ENCODE measurements around the gene FGB.

FGB gene

DNA sequence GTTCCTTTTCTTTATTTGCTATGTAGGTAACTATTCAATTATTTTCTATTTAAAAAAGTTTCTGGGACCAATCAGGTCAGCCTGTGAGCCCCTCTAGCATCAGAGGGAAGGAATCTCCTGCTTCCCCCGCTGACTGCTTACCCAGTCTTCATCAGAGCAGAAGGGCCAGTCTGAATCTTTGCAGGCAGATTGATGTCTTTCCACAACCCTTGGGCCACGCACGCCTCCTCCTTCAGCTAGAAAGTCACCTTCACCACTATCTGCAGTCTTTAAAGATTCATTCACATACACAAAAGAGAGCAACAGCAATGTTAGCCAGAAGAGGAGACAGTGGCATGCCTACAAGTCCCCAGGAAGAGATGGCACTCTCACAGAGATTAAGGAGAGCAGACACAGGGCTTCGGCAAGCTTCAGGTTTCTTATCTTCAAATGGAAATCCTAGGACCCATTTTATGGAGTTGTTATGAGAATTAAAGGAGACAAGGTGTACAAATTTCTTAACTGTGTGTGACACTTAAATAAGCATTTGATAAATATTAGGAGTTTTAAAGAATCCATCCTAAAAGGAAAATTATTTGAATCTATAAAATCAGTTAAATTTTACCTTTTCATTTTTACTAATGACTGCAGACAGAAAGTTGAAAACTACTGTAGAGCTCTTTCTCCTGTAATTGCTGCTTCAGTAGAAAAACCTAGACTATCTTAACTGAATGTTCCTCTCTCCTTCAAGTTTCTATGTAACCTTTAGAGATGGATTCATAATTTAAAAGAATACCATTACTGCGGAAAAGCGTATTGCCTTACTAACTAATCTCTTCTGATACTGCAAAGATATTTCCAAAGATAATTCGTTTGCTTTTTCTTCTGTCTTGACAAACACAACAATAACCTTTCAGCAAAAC lies 26.7 kb downstream of the FGB start:
- Histone ChIP-seq H3K36me3 (replicated peaks; ENCODE audit: insufficient read depth, low read length) (no peaks in the 10 kb centered on the region), H3K79me2 (ENCODE audit: low read length) (no peaks in the 10 kb centered on the region), H3K27ac (ENCODE audit: low read length) (no peak overlapping the region), H3K9me2 (replicated peaks; ENCODE audit: insufficient read depth, low read length) (no peaks in the 10 kb centered on the region), H3F3A (ENCODE audit: insufficient read depth, low read length) (no peaks in the 10 kb centered on the region), H3K4me3 (ENCODE audit: low read length) (no peak overlapping the region), H3K27me3 (replicated peaks; ENCODE audit: insufficient read depth, low read length) (no peaks in the 10 kb centered on the region), H4K20me1 (ENCODE audit: insufficient read depth, low read length) (no peaks in the 10 kb centered on the region), H3K9ac (ENCODE audit: low read length) (no peak overlapping the region), H3K4me1 (ENCODE audit: low read length) (no peaks in the 10 kb centered on the region), H2AFZ (ENCODE audit: low read length) (no peak overlapping the region), H3K4me2 (ENCODE audit: low read depth, low read length) (no peak overlapping the region), H3K9me3 (replicated peaks; ENCODE audit: insufficient read depth, low read length) (no peaks in the 10 kb centered on the region)
- DNase-seq: no peak
- TF ChIP-seq EZH2phosphoT487 (IDR thresholded peaks at IDR 0.05; ENCODE audit: low read length) (no peak), EZH2 (optimal IDR thresholded peaks at IDR 0.05; ENCODE audit: low read depth, low read length) (no peak)
- TF ChIP-seq, protein P1, sequence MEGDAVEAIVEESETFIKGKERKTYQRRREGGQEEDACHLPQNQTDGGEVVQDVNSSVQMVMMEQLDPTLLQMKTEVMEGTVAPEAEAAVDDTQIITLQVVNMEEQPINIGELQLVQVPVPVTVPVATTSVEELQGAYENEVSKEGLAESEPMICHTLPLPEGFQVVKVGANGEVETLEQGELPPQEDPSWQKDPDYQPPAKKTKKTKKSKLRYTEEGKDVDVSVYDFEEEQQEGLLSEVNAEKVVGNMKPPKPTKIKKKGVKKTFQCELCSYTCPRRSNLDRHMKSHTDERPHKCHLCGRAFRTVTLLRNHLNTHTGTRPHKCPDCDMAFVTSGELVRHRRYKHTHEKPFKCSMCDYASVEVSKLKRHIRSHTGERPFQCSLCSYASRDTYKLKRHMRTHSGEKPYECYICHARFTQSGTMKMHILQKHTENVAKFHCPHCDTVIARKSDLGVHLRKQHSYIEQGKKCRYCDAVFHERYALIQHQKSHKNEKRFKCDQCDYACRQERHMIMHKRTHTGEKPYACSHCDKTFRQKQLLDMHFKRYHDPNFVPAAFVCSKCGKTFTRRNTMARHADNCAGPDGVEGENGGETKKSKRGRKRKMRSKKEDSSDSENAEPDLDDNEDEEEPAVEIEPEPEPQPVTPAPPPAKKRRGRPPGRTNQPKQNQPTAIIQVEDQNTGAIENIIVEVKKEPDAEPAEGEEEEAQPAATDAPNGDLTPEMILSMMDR (IDR thresholded peaks at IDR 0.05; ENCODE audit: low read length): no peak

DNA sequence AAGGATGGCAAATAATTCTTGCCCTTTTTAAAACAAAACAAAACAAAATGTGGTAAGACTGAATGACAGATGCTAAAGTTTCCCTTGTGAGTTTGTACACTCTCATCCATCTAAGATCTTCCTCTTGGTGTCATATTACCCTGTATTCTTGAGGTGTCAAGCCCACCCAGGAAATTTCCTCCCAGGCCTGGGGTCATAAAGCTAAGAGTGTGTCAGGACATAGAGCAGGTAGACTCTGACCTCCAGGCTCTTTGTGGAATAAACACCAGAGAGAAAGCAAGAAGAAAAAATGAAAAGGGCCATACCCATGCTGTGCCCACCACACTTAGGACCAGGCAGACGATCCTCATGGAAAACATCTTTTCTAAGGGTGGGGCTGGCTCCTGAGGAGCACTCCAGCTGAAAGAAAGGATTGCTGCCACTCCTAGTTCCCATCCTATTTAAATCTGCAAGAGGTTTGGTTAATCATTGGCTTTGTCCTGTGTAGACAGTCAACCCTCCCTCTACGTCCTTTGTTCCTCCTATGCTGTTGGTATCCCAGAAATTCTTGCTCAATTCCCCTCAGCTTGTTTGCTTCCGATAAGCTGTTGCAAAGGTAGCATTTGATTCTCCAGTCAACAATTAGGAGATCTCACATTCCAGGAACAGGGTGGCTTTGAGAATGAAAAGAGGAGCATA lies 27.7 kb downstream of the FGB start, which contains the start of gene FGA:
FGA (minus strand) TSS at position 414 of the 678 bp plus-strand sequence; CDS start at position 359, 55 bp downstream.
- Histone ChIP-seq H3K4me3 (ENCODE audit: low read length) (no peak within 1 kb of the TSS), H3K79me2 (ENCODE audit: low read length) (no peaks in the 10 kb centered on the region), H3K9ac (ENCODE audit: low read length) (no peak within 1 kb of the TSS), H3K9me3 (replicated peaks; ENCODE audit: insufficient read depth, low read length) (no peaks in the 10 kb centered on the region), H3K9me2 (replicated peaks; ENCODE audit: insufficient read depth, low read length) (no peaks in the 10 kb centered on the region), H3F3A (ENCODE audit: insufficient read depth, low read length) (no peaks in the 10 kb centered on the region), H2AFZ (ENCODE audit: low read length) (no peak within 1 kb of the TSS), H4K20me1 (ENCODE audit: insufficient read depth, low read length) (no peaks in the 10 kb centered on the region), H3K4me2 (ENCODE audit: low read depth, low read length) (no peak within 1 kb of the TSS), H3K36me3 (replicated peaks; ENCODE audit: insufficient read depth, low read length) (no peaks in the 10 kb centered on the region), H3K4me1 (ENCODE audit: low read length) (no peaks in the 10 kb centered on the region), H3K27ac (ENCODE audit: low read length) (no peak within 1 kb of the TSS), H3K27me3 (replicated peaks; ENCODE audit: insufficient read depth, low read length) (no peaks in the 10 kb centered on the region)
- TF ChIP-seq EZH2phosphoT487 (IDR thresholded peaks at IDR 0.05; ENCODE audit: low read length) (no peak), EZH2 (optimal IDR thresholded peaks at IDR 0.05; ENCODE audit: low read depth, low read length) (no peak)
- TF ChIP-seq, protein P1 (IDR thresholded peaks at IDR 0.05; ENCODE audit: low read length): no peak
- DNase-seq: no peak

DNA sequence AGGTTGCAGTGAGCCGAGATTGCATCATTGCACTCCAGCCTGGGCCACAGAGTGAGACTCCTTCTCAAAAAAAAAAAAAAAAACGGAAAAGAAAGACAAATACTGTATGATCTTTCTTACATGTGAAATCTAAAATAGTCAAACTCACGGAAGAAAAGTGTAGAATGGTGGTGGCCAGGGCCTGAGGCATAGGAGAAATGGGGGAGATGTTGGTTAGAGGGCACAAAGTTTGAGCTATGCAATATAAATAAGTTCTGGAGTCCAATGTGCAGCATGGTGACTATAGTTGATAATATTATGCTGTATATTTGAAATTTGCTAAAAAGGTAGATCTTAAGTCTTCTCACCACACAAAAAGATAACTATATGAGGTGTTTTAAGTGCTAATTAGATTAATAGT lies 29.1 kb downstream of the FGB start:
- no peaks in the 10 kb centered on the region for H3K9me3 ChIP-seq (replicated peaks; ENCODE audit: insufficient read depth, low read length)
- H3K4me1 ChIP-seq (ENCODE audit: low read length): no peaks in the 10 kb centered on the region
- H3F3A ChIP-seq (ENCODE audit: insufficient read depth, low read length): no peaks in the 10 kb centered on the region
- TF ChIP-seq EZH2 (optimal IDR thresholded peaks at IDR 0.05; ENCODE audit: low read depth, low read length) (no peak), EZH2phosphoT487 (IDR thresholded peaks at IDR 0.05; ENCODE audit: low read length) (no peak)
- TF ChIP-seq, protein P1 (IDR thresholded peaks at IDR 0.05; ENCODE audit: low read length): no peak
- no peak overlapping the region for H3K27ac ChIP-seq (ENCODE audit: low read length)
- H3K79me2 ChIP-seq (ENCODE audit: low read length): no peaks in the 10 kb centered on the region
- H3K9ac ChIP-seq (ENCODE audit: low read length): no peak overlapping the region
- H4K20me1 ChIP-seq (ENCODE audit: insufficient read depth, low read length): no peaks in the 10 kb centered on the region
- no peak overlapping the region for H3K4me3 ChIP-seq (ENCODE audit: low read length)
- no peak for DNase-seq
- H3K27me3 ChIP-seq (replicated peaks; ENCODE audit: insufficient read depth, low read length): no peaks in the 10 kb centered on the region
- H3K9me2 ChIP-seq (replicated peaks; ENCODE audit: insufficient read depth, low read length): no peaks in the 10 kb centered on the region
- no peak overlapping the region for H3K4me2 ChIP-seq (ENCODE audit: low read depth, low read length)
- no peaks in the 10 kb centered on the region for H3K36me3 ChIP-seq (replicated peaks; ENCODE audit: insufficient read depth, low read length)
- H2AFZ ChIP-seq (ENCODE audit: low read length): no peak overlapping the region

Data from MM.1S (cell line).